ENCODE results near the gene SEMA7A.

Gene SEMA7A

GRCh38 chr15:74415966-74416916, 17.5 kb downstream of the SEMA7A start:
- DNase-seq (ENCODE audit: low read depth in 2 of 2), result no peak

- no peak for DNase-seq (ENCODE audit: low read depth in 2 of 2)
Observed at GRCh38 chr15:74414603-74415338, 19.0 kb downstream of the SEMA7A start.

- no peak for DNase-seq (ENCODE audit: low read depth in 2 of 2)
Observed at GRCh38 chr15:74414081-74414580, 19.6 kb downstream of the SEMA7A start.

GRCh38 chr15:74413350-74414080, 20.2 kb downstream of the SEMA7A start:
- no peak for DNase-seq (ENCODE audit: low read depth in 2 of 2)

- DNase-seq (ENCODE audit: low read depth in 2 of 2), result no peak
Observed at GRCh38 chr15:74412159-74412558, 21.6 kb downstream of the SEMA7A start.

GRCh38 chr15:74411686-74412085, 22.1 kb downstream of the SEMA7A start:
- DNase-seq (ENCODE audit: low read depth in 2 of 2), result no peak

- DNase-seq (ENCODE audit: low read depth in 2 of 2), result no peak
Observed at GRCh38 chr15:74410502-74410901, 23.3 kb downstream of the SEMA7A start.

- no peak for DNase-seq (ENCODE audit: low read depth in 2 of 2)
Observed at GRCh38 chr15:74409225-74409624, 24.5 kb downstream of the SEMA7A start.

- no peak for DNase-seq (ENCODE audit: low read depth in 2 of 2)
Observed at GRCh38 chr15:74408815-74409214, 24.9 kb downstream of the SEMA7A start.

- DNase-seq (ENCODE audit: low read depth in 2 of 2), result no peak
Observed at GRCh38 chr15:74408385-74408784, 25.4 kb downstream of the SEMA7A start.

- no peak for DNase-seq (ENCODE audit: low read depth in 2 of 2)
Observed at GRCh38 chr15:74406992-74407705, 26.6 kb downstream of the SEMA7A start.

GRCh38 chr15:74406517-74406916, 27.2 kb downstream of the SEMA7A start:
- DNase-seq (ENCODE audit: low read depth in 2 of 2), result no peak

- no peak for DNase-seq (ENCODE audit: low read depth in 2 of 2)
Observed at GRCh38 chr15:74405823-74406222, 27.9 kb downstream of the SEMA7A start.

- no peak for DNase-seq (ENCODE audit: low read depth in 2 of 2)
Observed at GRCh38 chr15:74403991-74404563, 29.7 kb downstream of the SEMA7A start.

- no peak for DNase-seq (ENCODE audit: low read depth in 2 of 2)
Observed at GRCh38 chr15:74403588-74403919, 30.2 kb downstream of the SEMA7A start.

- peak; percentile 49 to 52 for DNase-seq (ENCODE audit: low read depth in 2 of 2)
Observed at GRCh38 chr15:74402873-74403587, 30.7 kb downstream of the SEMA7A start.

- no peak for DNase-seq (ENCODE audit: low read depth in 2 of 2)
Observed at GRCh38 chr15:74402337-74402841, 31.4 kb downstream of the SEMA7A start.

GRCh38 chr15:74400915-74401757, 32.6 kb downstream of the SEMA7A start:
- DNase-seq (ENCODE audit: low read depth in 2 of 2), result no peak

- no peak for DNase-seq (ENCODE audit: low read depth in 2 of 2)
Observed at GRCh38 chr15:74400313-74400860, 33.4 kb downstream of the SEMA7A start.

All from stimulated activated CD8-positive, alpha-beta memory T cell treated with anti-CD3 and anti-CD28 coated beads, Interleukin-7, amount 100 ng/mL, for 1 hour (primary cell).